Measurements from ENCODE around the gene MINPP1. TPM values are rescaled to one million over a fixed set of nuclear protein-coding genes. Genes with fewer than 3 reads are reported as not detected.

MINPP1 gene
- total RNA-seq, 3 donors from 2014 or later, result 12.0 to 28.3 (median 20.8) TPM

DNA sequence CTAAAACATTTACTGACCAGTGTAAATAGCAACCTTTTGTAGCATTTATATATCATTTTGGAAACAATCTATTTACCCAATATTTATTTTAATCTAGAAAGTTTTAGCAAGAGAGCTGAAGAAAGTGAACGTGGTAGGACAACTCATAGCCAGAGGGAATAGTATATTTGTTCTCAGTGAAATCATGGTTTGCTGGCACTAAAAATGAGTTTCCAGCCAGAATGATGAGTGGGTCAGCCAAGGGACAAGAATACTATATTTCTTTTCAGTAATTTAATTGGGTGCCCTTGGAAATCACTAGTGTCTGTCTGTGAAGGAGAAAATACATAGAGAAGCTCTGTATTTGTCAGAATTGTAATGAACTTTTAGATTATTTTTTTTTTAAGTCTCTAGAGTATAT, 74.9 kb downstream of the MINPP1 start:
- ATAC-seq (no peak), DNase-seq (no peak)
- Histone ChIP-seq H3K9me3 (no peaks in the 10 kb centered on the region), H3K4me1 (ENCODE audit: low read depth) (no peaks in the 10 kb centered on the region), H3K36me3 (ENCODE audit: low read depth) (no peaks in the 10 kb centered on the region), H3K4me3 (no peak overlapping the region)
- intact Hi-C loops (cut with DNase I, micrococcal nuclease), result no loop called here
- TF ChIP-seq, protein P1, sequence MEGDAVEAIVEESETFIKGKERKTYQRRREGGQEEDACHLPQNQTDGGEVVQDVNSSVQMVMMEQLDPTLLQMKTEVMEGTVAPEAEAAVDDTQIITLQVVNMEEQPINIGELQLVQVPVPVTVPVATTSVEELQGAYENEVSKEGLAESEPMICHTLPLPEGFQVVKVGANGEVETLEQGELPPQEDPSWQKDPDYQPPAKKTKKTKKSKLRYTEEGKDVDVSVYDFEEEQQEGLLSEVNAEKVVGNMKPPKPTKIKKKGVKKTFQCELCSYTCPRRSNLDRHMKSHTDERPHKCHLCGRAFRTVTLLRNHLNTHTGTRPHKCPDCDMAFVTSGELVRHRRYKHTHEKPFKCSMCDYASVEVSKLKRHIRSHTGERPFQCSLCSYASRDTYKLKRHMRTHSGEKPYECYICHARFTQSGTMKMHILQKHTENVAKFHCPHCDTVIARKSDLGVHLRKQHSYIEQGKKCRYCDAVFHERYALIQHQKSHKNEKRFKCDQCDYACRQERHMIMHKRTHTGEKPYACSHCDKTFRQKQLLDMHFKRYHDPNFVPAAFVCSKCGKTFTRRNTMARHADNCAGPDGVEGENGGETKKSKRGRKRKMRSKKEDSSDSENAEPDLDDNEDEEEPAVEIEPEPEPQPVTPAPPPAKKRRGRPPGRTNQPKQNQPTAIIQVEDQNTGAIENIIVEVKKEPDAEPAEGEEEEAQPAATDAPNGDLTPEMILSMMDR (IDR thresholded peaks at IDR 0.05), result no peak

DNA sequence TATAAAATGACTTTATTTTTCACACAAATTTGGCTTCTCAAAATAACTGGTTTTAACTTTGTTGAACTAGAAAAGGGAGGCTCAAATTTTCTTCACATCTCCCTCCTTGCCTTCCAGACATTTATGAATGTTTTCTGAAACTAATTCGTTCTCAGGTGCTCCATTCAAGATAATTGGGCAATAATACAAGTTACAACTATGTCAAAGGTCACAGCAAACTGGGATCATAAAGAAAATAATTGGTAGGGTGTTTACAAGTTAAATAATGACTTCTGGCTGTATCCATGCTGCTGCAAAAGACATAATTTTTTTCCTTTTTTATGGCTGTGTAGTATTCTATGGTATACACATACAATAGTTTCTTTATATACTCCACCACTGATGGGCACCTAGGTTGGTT, 75.3 kb downstream of the MINPP1 start:
- Histone ChIP-seq H3K36me3 (ENCODE audit: low read depth) (no peaks in the 10 kb centered on the region), H3K9me3 (no peaks in the 10 kb centered on the region), H3K4me3 (no peak overlapping the region), H3K4me1 (ENCODE audit: low read depth) (no peaks in the 10 kb centered on the region)
- intact Hi-C loops (cut with DNase I, micrococcal nuclease), result no loop called here
- DNase-seq (no peak), ATAC-seq (no peak)
- TF ChIP-seq, protein P1 (IDR thresholded peaks at IDR 0.05), result no peak

GRCh38 chr10:87585565-87586514, 81.1 kb downstream of the MINPP1 start:
- Histone ChIP-seq H3K4me3 (no peak overlapping the region), H3K4me1 (ENCODE audit: low read depth) (peaks cover 11% of the 10 kb centered on the region), H3K9me3 (no peaks in the 10 kb centered on the region), H3K36me3 (ENCODE audit: low read depth) (no peaks in the 10 kb centered on the region)
- ATAC-seq (peak; percentile 93), DNase-seq (peak in 1 of 3 donors; percentile 86)
- TF ChIP-seq, protein P1 (IDR thresholded peaks at IDR 0.05), result no peak
- intact Hi-C loops (cut with DNase I, micrococcal nuclease), result no loop called here

DNA sequence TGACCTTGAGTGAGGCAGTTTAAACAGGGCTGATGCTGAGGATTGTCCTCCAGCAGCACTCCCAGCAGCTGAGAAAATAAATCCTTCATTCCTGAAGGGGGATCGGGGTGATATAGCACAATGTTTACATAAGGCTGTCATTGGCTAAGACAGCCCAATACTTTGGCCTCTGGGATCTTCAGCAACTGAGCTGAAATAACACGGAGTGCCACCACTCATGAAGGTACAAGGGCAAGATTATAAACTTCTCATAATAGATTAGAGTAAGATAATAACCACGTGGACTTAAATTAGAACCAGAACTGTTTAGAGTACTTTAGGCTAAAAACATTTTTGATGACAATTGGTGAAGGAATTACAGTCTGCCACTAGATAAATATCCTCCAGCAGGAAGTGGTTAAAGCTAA, 85.0 kb downstream of the MINPP1 start:
- Histone ChIP-seq H3K36me3 (ENCODE audit: low read depth) (no peaks in the 10 kb centered on the region), H3K4me1 (ENCODE audit: low read depth) (peaks cover 16% of the 10 kb centered on the region), H3K9me3 (no peaks in the 10 kb centered on the region), H3K4me3 (no peak overlapping the region)
- ATAC-seq, result no peak
- TF ChIP-seq, protein P1 (IDR thresholded peaks at IDR 0.05), result no peak
- intact Hi-C loops (cut with DNase I, micrococcal nuclease), result no loop called here
- DNase-seq, result no peak

- Histone ChIP-seq H3K4me1 (ENCODE audit: low read depth) (peaks cover 16% of the 10 kb centered on the region), H3K9me3 (no peaks in the 10 kb centered on the region), H3K4me3 (no peak overlapping the region), H3K36me3 (ENCODE audit: low read depth) (no peaks in the 10 kb centered on the region)
- TF ChIP-seq, protein P1 (IDR thresholded peaks at IDR 0.05), result no peak
- ATAC-seq (peak; percentile 86), DNase-seq (no peak)
- intact Hi-C loops (cut with DNase I, micrococcal nuclease), result no loop called here
Observed at GRCh38 chr10:87590705-87591588, 86.3 kb downstream of the MINPP1 start.
